SK-N-MC (cell line): Measurements from ENCODE around the gene HGD.

Experiments
- EZH2 ChIP-seq: fragments of 200-600 bp; sonication (generic); IDR thresholded peaks from one replicate; pipeline ENCODE4 v1.6.1; 2017; ENCODE audit warnings: antibody characterized with exemption
- POLR2AphosphoS5 ChIP-seq: IDR thresholded peaks from 2 replicates; pipeline ENCODE4 v1.6.1; 2012; ENCODE audit warnings: mild to moderate bottlenecking, low read depth, low read length, borderline replicate concordance

DNA sequence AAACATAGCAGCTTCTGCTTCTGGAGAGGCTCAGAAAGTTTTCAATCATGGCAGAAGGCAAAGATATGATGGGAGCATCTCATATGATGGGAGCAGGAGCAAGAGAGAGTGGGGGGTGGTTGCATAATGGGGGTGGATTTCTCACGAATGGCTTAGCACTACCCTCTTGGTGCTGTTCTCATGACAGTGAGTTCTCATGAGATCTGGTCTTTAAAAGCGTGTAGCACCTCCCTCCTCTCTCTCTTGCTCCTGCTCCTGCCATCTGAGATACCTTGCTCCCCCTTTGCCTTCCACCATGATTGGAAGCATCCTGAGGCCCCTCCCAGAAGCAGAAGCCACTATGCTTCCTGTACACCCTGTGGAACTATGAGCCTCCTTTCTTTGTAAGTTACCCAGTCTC, 22.2 kb downstream of the HGD start:
- TF ChIP-seq EZH2 (no peak), POLR2AphosphoS5 (no peak)
